ENCODE results near the gene ST3GAL2.

ST3GAL2 gene

GRCh38 chr16:70468776-70469525, 30.1 kb upstream of the ST3GAL2 start:
- Histone ChIP-seq H3K9ac (ENCODE audit: low read depth, low read length) (no peak overlapping the region), H2AFZ (ENCODE audit: low read depth, low read length) (no peak overlapping the region), H3K79me2 (ENCODE audit: insufficient read depth, low read length) (no peaks in the 10 kb centered on the region), H3K4me2 (ENCODE audit: insufficient read depth, low read length) (no peak overlapping the region), H3K4me1 (ENCODE audit: insufficient read depth, low read length) (no peaks in the 10 kb centered on the region), H3K27ac (ENCODE audit: low read length) (no peak overlapping the region), H3K36me3 (ENCODE audit: insufficient read depth, low read length) (peaks cover 18% of the 10 kb centered on the region), H3K9me3 (ENCODE audit: insufficient read depth, low read length, severe bottlenecking) (no peaks in the 10 kb centered on the region), H4K20me1 (ENCODE audit: insufficient read depth, low read length) (no peaks in the 10 kb centered on the region), H3K4me3 (ENCODE audit: low read depth in 1 of 2, low read length in 2 of 2) (no peak overlapping the region), H3K27me3 (ENCODE audit: insufficient read depth, low read length, poor library complexity) (no peaks in the 10 kb centered on the region)
- ATAC-seq (ENCODE audit: insufficient read depth, low read depth) = peak; percentile 41; the same call in 2 of the 3 replicates
- TF ChIP-seq EZH2 (IDR thresholded peaks at IDR 0.05; ENCODE audit: borderline replicate concordance, low read depth, low read length, severe bottlenecking) = no peak
- no peak for TF ChIP-seq CTCF (IDR thresholded peaks at IDR 0.05; ENCODE audit: borderline replicate concordance, extremely low read depth, low read length, poor library complexity, severe bottlenecking)
- DNase-seq = no peak

DNA sequence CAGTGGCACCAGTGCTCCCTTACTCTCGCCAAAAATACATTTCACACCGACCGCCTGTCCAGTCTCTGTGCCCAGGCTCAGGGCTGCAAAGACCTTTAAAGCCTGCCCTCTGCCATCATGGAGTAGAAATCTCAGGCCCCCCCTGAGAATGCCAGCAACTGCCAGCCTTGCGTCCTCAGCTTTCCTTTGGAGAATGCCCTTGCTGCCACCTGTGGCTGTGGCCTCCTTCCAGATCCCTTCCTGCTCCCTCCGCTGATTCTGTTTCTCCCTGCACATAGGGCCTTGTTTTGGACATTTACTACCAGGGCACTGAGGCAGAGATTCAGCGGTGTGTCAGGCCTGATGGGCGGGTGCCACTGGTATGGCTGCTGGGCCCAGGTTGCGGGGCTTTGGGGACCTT, 28.7 kb upstream of the ST3GAL2 start:
- Histone ChIP-seq H3K9me3 (ENCODE audit: insufficient read depth, low read length, severe bottlenecking) (no peaks in the 10 kb centered on the region), H3K4me1 (ENCODE audit: insufficient read depth, low read length) (no peaks in the 10 kb centered on the region), H3K4me3 (ENCODE audit: low read depth in 1 of 2, low read length in 2 of 2) (no peak overlapping the region), H4K20me1 (ENCODE audit: insufficient read depth, low read length) (no peaks in the 10 kb centered on the region), H3K4me2 (ENCODE audit: insufficient read depth, low read length) (no peak overlapping the region), H2AFZ (ENCODE audit: low read depth, low read length) (no peak overlapping the region), H3K79me2 (ENCODE audit: insufficient read depth, low read length) (no peaks in the 10 kb centered on the region), H3K27me3 (ENCODE audit: insufficient read depth, low read length, poor library complexity) (no peaks in the 10 kb centered on the region), H3K36me3 (ENCODE audit: insufficient read depth, low read length) (peaks cover 21% of the 10 kb centered on the region), H3K9ac (ENCODE audit: low read depth, low read length) (no peak overlapping the region), H3K27ac (ENCODE audit: low read length) (no peak overlapping the region)
- ATAC-seq (ENCODE audit: insufficient read depth, low read depth) = no peak
- TF ChIP-seq CTCF (IDR thresholded peaks at IDR 0.05; ENCODE audit: borderline replicate concordance, extremely low read depth, low read length, poor library complexity, severe bottlenecking) = no peak
- TF ChIP-seq EZH2 (IDR thresholded peaks at IDR 0.05; ENCODE audit: borderline replicate concordance, low read depth, low read length, severe bottlenecking) = no peak
- no peak for DNase-seq

- Histone ChIP-seq H3K27ac (ENCODE audit: low read length) (no peak overlapping the region), H3K4me2 (ENCODE audit: insufficient read depth, low read length) (no peak overlapping the region), H4K20me1 (ENCODE audit: insufficient read depth, low read length) (no peaks in the 10 kb centered on the region), H3K9me3 (ENCODE audit: insufficient read depth, low read length, severe bottlenecking) (no peaks in the 10 kb centered on the region), H3K4me1 (ENCODE audit: insufficient read depth, low read length) (no peaks in the 10 kb centered on the region), H3K36me3 (ENCODE audit: insufficient read depth, low read length) (peaks cover 21% of the 10 kb centered on the region), H3K9ac (ENCODE audit: low read depth, low read length) (no peak overlapping the region), H3K27me3 (ENCODE audit: insufficient read depth, low read length, poor library complexity) (no peaks in the 10 kb centered on the region), H3K4me3 (ENCODE audit: low read depth in 1 of 2, low read length in 2 of 2) (no peak overlapping the region), H3K79me2 (ENCODE audit: insufficient read depth, low read length) (no peaks in the 10 kb centered on the region), H2AFZ (ENCODE audit: low read depth, low read length) (no peak overlapping the region)
- no peak for DNase-seq
- TF ChIP-seq CTCF (IDR thresholded peaks at IDR 0.05; ENCODE audit: borderline replicate concordance, extremely low read depth, low read length, poor library complexity, severe bottlenecking) = no peak
- TF ChIP-seq EZH2 (IDR thresholded peaks at IDR 0.05; ENCODE audit: borderline replicate concordance, low read depth, low read length, severe bottlenecking) = no peak
- no peak for ATAC-seq (ENCODE audit: insufficient read depth, low read depth)
Measured at GRCh38 chr16:70467113-70467512, 28.2 kb upstream of the ST3GAL2 start.

Measured in DND-41 (cell line).